Keratinocyte (primary cell): ENCODE data around the gene SYNE2. TPM values are rescaled to one million over a fixed set of nuclear protein-coding genes. Genes with fewer than 3 reads are reported as not detected.
"Not testable (repeated sequence)": the region's sequence is repeated elsewhere in the genome, so short reads cannot be mapped to it uniquely, and the experiment has no call there.

ENCODE experiments used
- DNase-seq: peaks from one replicate; pipeline ENCODE4 v3.0.0-alpha.2; 2011; ENCODE audit warnings: low read depth, missing footprints, low spot score
- FAIRE-seq: peaks from 2 replicates; lab custom pipeline; 2011; peaks lifted over from hg19 to GRCh38; lab: Jason Lieb, UNC
- H2AFZ ChIP-seq: 2 replicates; pipeline ENCODE4 v1.6.0; 2012; ENCODE audit warnings: low read length, control low read depth, inconsistent platforms; ENCODE audit not compliant: control insufficient read depth
- H3K27ac ChIP-seq: 2 replicates; pipeline ENCODE4 v1.5.1; 2011; ENCODE audit warnings: low read length; ENCODE audit not compliant: control insufficient read depth, insufficient read depth
- H3K27me3 ChIP-seq: 3 replicates; pipeline ENCODE4 v1.6.0; 2011; ENCODE audit warnings: low read length; ENCODE audit not compliant: control insufficient read depth, insufficient read depth; ENCODE audit errors: extremely low read depth
- H3K36me3 ChIP-seq, 2 experiments: 2 replicates in 1 of 2; 3 replicates in 1 of 2; pipeline ENCODE4 v1.5.1; 2011; ENCODE audit warnings: low read length in 2 of 2, mild to moderate bottlenecking in 1 of 2; ENCODE audit not compliant: control insufficient read depth in 2 of 2, insufficient read depth in 2 of 2; ENCODE audit errors: extremely low read depth in 1 of 2
- H3K4me1 ChIP-seq: 3 replicates; pipeline ENCODE4 v1.5.1; 2011; ENCODE audit warnings: low read length; ENCODE audit not compliant: control insufficient read depth, insufficient read depth; ENCODE audit errors: extremely low read depth
- H3K4me2 ChIP-seq: 3 replicates; pipeline ENCODE4 v1.6.0; 2011; ENCODE audit warnings: low read depth, low read length; ENCODE audit not compliant: control insufficient read depth, insufficient read depth; ENCODE audit errors: extremely low read depth
- H3K4me3 ChIP-seq, 3 experiments: fragments of 200-600 bp in 1 of 3; sonication (generic) in 1 of 3; 2 replicates in 2 of 3; 3 replicates in 1 of 3; pipeline ENCODE4 v1.5.1; 2011 to 2016; ENCODE audit warnings: low read length in 3 of 3, mild to moderate bottlenecking in 3 of 3, control low read depth in 2 of 3, inconsistent platforms in 1 of 3, low read depth in 1 of 3, mixed read lengths in 1 of 3, mixed run types in 1 of 3, moderate library complexity in 1 of 3; ENCODE audit not compliant: control insufficient read depth in 2 of 3, insufficient read depth in 2 of 3; ENCODE audit errors: extremely low read depth in 1 of 3
- H3K79me2 ChIP-seq: 2 replicates; pipeline ENCODE4 v1.6.0; 2012; ENCODE audit warnings: low read length; ENCODE audit not compliant: control insufficient read depth, insufficient read depth
- H3K9ac ChIP-seq: 3 replicates; pipeline ENCODE4 v1.6.0; 2011; ENCODE audit warnings: low read length; ENCODE audit not compliant: control insufficient read depth, insufficient read depth; ENCODE audit errors: extremely low read depth
- H3K9me1 ChIP-seq: 3 replicates; pipeline ENCODE4 v1.6.0; 2011; ENCODE audit warnings: low read length; ENCODE audit not compliant: control insufficient read depth, insufficient read depth; ENCODE audit errors: extremely low read depth
- H3K9me3 ChIP-seq: 2 replicates; pipeline ENCODE4 v1.5.1; 2012; ENCODE audit warnings: low read depth, low read length; ENCODE audit not compliant: control insufficient read depth
- H4K20me1 ChIP-seq: 3 replicates; pipeline ENCODE4 v1.6.0; 2011; ENCODE audit warnings: low read length; ENCODE audit not compliant: control insufficient read depth, insufficient read depth; ENCODE audit errors: extremely low read depth
- EZH2 ChIP-seq: IDR thresholded peaks from one replicate; pipeline ENCODE4 v1.6.1; 2012; ENCODE audit warnings: inconsistent platforms, mild to moderate bottlenecking, low read length, moderate library complexity
- dilution Hi-C: fragments of 300-500 bp; cut with MboI; formaldehyde crosslinking; loops from one replicate; pipeline ENCODE4 v1.7.0; 2020; ENCODE audit warnings: low sequenced_read_pairs; ENCODE audit not compliant: extremely low pct_ligation_motif_present
- polyA minus RNA-seq, 3 experiments: library from RNA; depleted of rRNA, polyadenylated mRNA; stranded (reverse); fragments of >200 nt; gene quantifications; 1 replicate in 1 of 3; 2 replicates in 1 of 3; 3 replicates in 1 of 3; pipeline ENCODE4 v1.2.3, GENCODE V29; 2011
- polyA plus RNA-seq, 5 experiments: library from polyadenylated mRNA; depleted of rRNA in 3 of 5; stranded (reverse) in 3 of 5; stranded (forward) in 1 of 5; unstranded in 1 of 5; fragments of >200 nt; gene quantifications; 1 replicate in 1 of 5; 2 replicates in 3 of 5; 3 replicates in 1 of 5; pipeline versions ENCODE4 v1.2.1 to v1.2.3, GENCODE V29; 2011 to 2012; ENCODE audit warnings: missing spikeins in 2 of 5, low read depth in 1 of 5, low replicate concordance in 1 of 5
- TF ChIP-seq, protein P1 (sequence below), 3 experiments: IDR thresholded peaks in 1 of 3; conservative IDR thresholded peaks in 1 of 3; optimal IDR thresholded peaks in 1 of 3; 2 replicates in 2 of 3; 3 replicates in 1 of 3; pipeline versions ENCODE3 to v1.5.1; 2011; ENCODE audit warnings: low read length in 3 of 3, mild to moderate bottlenecking in 3 of 3, moderate library complexity in 2 of 3, control low read depth in 1 of 3, inconsistent platforms in 1 of 3; ENCODE audit not compliant: insufficient read depth in 2 of 3; ENCODE audit errors: extremely low read depth in 1 of 3

SYNE2 gene, protein sequence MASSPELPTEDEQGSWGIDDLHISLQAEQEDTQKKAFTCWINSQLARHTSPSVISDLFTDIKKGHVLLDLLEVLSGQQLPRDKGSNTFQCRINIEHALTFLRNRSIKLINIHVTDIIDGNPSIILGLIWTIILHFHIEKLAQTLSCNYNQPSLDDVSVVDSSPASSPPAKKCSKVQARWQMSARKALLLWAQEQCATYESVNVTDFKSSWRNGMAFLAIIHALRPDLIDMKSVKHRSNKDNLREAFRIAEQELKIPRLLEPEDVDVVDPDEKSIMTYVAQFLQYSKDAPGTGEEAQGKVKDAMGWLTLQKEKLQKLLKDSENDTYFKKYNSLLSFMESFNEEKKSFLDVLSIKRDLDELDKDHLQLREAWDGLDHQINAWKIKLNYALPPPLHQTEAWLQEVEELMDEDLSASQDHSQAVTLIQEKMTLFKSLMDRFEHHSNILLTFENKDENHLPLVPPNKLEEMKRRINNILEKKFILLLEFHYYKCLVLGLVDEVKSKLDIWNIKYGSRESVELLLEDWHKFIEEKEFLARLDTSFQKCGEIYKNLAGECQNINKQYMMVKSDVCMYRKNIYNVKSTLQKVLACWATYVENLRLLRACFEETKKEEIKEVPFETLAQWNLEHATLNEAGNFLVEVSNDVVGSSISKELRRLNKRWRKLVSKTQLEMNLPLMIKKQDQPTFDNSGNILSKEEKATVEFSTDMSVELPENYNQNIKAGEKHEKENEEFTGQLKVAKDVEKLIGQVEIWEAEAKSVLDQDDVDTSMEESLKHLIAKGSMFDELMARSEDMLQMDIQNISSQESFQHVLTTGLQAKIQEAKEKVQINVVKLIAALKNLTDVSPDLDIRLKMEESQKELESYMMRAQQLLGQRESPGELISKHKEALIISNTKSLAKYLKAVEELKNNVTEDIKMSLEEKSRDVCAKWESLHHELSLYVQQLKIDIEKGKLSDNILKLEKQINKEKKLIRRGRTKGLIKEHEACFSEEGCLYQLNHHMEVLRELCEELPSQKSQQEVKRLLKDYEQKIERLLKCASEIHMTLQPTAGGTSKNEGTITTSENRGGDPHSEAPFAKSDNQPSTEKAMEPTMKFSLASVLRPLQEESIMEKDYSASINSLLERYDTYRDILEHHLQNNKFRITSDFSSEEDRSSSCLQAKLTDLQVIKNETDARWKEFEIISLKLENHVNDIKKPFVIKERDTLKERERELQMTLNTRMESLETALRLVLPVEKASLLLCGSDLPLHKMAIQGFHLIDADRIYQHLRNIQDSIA (N-terminal part only)
- 9.5 to 11.0 TPM (median 9.9 TPM) in 3 replicates for polyA plus RNA-seq
- 36.0 TPM for polyA plus RNA-seq (2011; ENCODE audit: low read depth)
- polyA plus RNA-seq (2011; cell fraction: cytosol; rRNA removed): 5.5 and 6.1 TPM in 2 replicates
- 32.3 and 38.4 TPM in 2 replicates for polyA plus RNA-seq (2011; cell fraction: nucleus; rRNA removed)
- polyA plus RNA-seq (2012; ENCODE audit: low replicate concordance): 9.3 and 16.1 TPM in 2 replicates
- 39.6 to 72.5 TPM (median 53.5 TPM) in 3 replicates for polyA minus RNA-seq
- polyA minus RNA-seq (2011; cell fraction: cytosol; rRNA and poly(A)+ RNA removed): 12.7 TPM
- polyA minus RNA-seq (2011; cell fraction: nucleus; rRNA and poly(A)+ RNA removed): 74.7 and 120 TPM in 2 replicates

DNA sequence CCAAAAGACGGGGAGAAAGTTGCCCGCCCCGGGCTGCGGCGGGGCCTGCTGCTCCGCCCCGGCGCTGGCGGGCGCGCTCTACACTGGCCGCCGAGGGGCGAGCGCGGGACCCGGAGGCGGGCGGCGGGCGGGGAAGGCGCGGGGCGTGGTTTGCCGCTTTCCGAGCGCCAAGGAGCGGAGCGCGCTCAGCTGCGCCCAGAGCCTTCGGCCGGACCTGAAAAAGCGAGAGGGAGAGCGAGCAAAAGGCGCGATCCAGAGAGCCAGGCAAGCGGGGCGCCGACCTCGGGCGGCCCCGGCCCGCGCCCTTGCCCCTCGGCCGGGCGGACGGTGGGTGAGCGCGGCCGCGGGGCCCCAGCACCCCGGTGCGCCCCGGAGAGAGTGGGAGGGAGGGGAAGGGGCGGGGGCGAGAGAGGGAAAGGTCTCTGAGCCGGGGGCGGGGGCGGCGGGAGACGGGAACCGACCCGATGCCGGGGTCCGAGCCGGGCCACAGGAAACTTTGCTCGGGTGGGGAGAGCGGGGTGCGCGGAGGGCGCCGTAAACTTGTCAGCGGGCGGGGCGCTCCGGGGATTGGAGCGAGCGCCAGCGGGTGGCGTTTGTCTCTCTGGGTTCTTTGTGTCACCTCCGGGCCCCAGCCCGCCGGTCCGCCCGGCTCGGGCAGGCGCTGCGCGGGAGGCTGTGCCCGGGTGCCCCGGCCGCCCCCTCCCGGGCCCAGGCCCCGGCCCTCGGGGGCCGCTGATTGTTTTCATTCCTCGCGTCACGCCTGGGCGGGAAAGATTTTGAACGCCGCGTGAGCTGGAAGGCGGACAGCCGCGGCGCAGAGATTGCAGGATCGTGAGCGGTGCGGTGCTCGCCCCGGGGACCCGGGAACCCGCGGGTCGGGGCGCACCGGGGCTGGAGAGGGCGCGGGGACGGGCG lies at the start of gene SYNE2:
SYNE2 (plus strand) TSS at position 188 of the 915 bp plus-strand sequence. CDS start 56,145 bp downstream, outside the sequence.
- Histone ChIP-seq H2AFZ (peak within 1 kb of the TSS; percentile 80), H3K79me2 (peaks cover 20% of the 10 kb centered on the region), H3K9me1 (no peaks in the 10 kb centered on the region), H3K4me3 (peak within 1 kb of the TSS; percentile 66 to 83 (median 73)), H4K20me1 (no peaks in the 10 kb centered on the region), H3K4me1 (peaks cover 30% of the 10 kb centered on the region), H3K27ac (peak within 1 kb of the TSS; percentile 93), H3K9ac (peak within 1 kb of the TSS; percentile 83), H3K4me2 (peak within 1 kb of the TSS; percentile 99), H3K27me3 (no peaks in the 10 kb centered on the region), H3K36me3 (no peaks in the 10 kb centered on the region), H3K9me3 (no peaks in the 10 kb centered on the region)
- dilution Hi-C loops: no loop called here
- DNase-seq (no peak), FAIRE-seq (no peak)
- TF ChIP-seq, protein P1, sequence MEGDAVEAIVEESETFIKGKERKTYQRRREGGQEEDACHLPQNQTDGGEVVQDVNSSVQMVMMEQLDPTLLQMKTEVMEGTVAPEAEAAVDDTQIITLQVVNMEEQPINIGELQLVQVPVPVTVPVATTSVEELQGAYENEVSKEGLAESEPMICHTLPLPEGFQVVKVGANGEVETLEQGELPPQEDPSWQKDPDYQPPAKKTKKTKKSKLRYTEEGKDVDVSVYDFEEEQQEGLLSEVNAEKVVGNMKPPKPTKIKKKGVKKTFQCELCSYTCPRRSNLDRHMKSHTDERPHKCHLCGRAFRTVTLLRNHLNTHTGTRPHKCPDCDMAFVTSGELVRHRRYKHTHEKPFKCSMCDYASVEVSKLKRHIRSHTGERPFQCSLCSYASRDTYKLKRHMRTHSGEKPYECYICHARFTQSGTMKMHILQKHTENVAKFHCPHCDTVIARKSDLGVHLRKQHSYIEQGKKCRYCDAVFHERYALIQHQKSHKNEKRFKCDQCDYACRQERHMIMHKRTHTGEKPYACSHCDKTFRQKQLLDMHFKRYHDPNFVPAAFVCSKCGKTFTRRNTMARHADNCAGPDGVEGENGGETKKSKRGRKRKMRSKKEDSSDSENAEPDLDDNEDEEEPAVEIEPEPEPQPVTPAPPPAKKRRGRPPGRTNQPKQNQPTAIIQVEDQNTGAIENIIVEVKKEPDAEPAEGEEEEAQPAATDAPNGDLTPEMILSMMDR (optimal IDR thresholded peaks at IDR 0.05 in 1 of 3, IDR thresholded peaks at IDR 0.05 in 1 of 3, conservative IDR thresholded peaks at IDR 0.05 in 1 of 3; ENCODE audit: extremely low read depth in 1 of 3, insufficient read depth in 2 of 3, low read length in 3 of 3): peak in 1 of 3 experiments; percentile 29
- TF ChIP-seq EZH2: no peak

DNA sequence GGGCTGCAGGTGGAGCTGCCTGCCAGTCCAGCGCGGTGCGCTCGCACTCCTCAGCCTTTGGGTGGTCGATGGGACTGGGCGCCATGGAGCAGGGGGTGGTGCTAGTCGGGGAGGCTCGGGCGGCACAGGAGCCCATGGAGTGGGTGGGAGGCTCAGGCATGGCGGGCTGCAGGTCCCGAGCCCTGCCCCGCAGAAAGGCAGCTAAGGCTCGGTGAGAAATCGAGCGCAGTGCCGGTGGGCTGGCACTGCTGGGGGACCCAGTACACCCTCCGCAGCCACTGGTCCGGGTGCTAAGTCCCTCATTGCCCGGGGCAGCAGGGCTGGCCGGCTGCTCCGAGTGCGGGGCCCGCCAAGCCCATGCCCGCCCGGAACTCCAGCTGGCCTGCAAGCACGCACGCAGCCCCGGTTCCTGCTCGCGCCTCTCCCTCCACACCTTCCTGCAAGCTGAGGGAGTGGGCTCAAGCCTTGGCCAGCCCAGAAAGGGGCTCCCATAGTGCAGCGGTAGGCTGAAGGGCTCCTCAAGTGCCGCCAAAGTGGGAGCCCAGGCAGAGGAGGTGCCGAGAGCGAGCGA lies 49.5 kb upstream of the SYNE2 start:
- H3K4me3 ChIP-seq, H3K79me2 ChIP-seq, H3K9me3 ChIP-seq, dilution Hi-C loops, FAIRE-seq, H3K4me2 ChIP-seq, H3K27ac ChIP-seq, H2AFZ ChIP-seq, H3K4me1 ChIP-seq, H3K9ac ChIP-seq, DNase-seq, H4K20me1 ChIP-seq, H3K36me3 ChIP-seq, H3K9me1 ChIP-seq, H3K27me3 ChIP-seq: not testable (repeated sequence)

DNA sequence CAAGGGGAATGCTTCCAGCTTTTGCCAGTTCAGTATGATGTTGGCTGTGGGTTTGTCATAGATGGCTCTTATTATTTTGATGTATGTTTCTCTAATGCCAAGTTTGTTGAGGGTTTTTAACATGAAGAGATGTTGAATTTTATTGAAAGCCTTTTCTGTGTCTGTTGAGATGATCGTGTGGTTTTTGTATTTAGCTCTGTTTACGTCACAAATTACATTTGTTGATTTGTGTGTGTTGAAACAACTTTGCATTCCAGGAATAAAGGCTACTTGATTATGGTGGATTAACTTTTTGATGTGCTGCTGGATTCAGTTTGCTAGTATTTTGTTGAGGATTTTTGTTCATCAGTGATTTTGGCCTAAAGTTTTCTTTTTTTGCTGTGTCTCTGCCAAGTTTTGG lies 46.7 kb upstream of the SYNE2 start:
- H3K4me2 ChIP-seq, H3K4me1 ChIP-seq, H3K27ac ChIP-seq, dilution Hi-C loops, H3K36me3 ChIP-seq, H3K27me3 ChIP-seq, FAIRE-seq, H4K20me1 ChIP-seq, H3K79me2 ChIP-seq, H3K9ac ChIP-seq, H3K4me3 ChIP-seq, H3K9me1 ChIP-seq, H2AFZ ChIP-seq, H3K9me3 ChIP-seq, DNase-seq: not testable (repeated sequence)
